Gastroesophageal sphincter (tissue), 3 donors: ENCODE data around the gene CNP.

Experiments
- CTCF ChIP-seq, 4 experiments: fragments of 200-600 bp in 2 of 4; fragments of 450-650 bp in 2 of 4; sonication (generic) in 1 of 4; IDR thresholded peaks; one replicate each; pipeline ENCODE4 v1.5.1; 2017 to 2019; ENCODE audit warnings: antibody characterized with exemption in 4 of 4, mild to moderate bottlenecking in 2 of 4, moderate library complexity in 2 of 4
- POLR2A ChIP-seq, 2 donors: fragments of 450-650 bp; IDR thresholded peaks; one replicate each; pipeline ENCODE4 v1.6.1; 2017; ENCODE audit warnings: antibody characterized with exemption in 2 of 2, mild to moderate bottlenecking in 2 of 2, moderate library complexity in 1 of 2

- TF ChIP-seq CTCF (IDR thresholded peaks at IDR 0.05) (no peak), POLR2A (IDR thresholded peaks at IDR 0.05) (no peak)
Measured at GRCh38 chr17:41919840-41920579, 46.6 kb upstream of the CNP start.
